ENCODE results near the gene AP3D1. TPM values are rescaled to one million over a fixed set of nuclear protein-coding genes. Genes with fewer than 3 reads are reported as not detected.

AP3D1 gene
- total and polyA plus RNA-seq, 2 donors (not counting 3 experiments of a cell fraction or from before 2014, with no cell fraction given) = 130 to 137 TPM

DNA sequence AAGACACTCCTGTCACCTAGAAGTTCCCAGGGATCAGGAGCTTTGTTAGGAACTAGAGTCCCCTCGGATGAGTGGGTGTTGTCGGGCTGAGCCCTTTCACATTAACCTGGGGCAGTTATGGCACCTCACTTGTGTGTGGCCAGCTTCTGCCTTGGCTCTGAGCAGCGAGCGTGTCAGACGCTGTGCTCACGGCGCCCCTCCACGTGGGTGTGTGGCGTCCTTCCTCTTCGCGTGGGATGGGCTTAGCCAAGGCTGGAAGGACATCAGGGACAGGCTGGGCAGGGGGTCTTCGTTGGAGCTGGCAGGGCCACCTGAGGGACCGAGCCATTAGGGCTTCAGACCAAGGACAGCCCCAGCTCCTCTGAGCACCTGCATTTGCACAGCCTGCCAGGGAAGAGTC lies 35.8 kb upstream of the AP3D1 start:
- Histone ChIP-seq H3K79me2 (ENCODE audit: control insufficient read depth, insufficient read depth, low read length) (peaks cover 39% of the 10 kb centered on the region), H3K27ac (ENCODE audit: insufficient read depth, low read depth, low read length) (no peak overlapping the region), H4K20me1 (replicated peaks; ENCODE audit: control insufficient read depth, extremely low read depth, insufficient read depth, low read length) (no peaks in the 10 kb centered on the region), H3K27me3 (ENCODE audit: control insufficient read depth in 2 of 2, insufficient read depth in 2 of 2, low read length in 2 of 2) (no peaks in the 10 kb centered on the region), H3K9me3 (replicated peaks; ENCODE audit: control insufficient read depth, insufficient read depth, low read length) (no peaks in the 10 kb centered on the region), H3K4me3 (replicated peaks in 1 of 3; ENCODE audit: insufficient read depth in 1 of 3, low read depth in 1 of 3, low read length in 3 of 3) (no peak overlapping the region), H3K36me3 (ENCODE audit: control insufficient read depth in 2 of 2, extremely low read depth in 1 of 2, insufficient read depth in 2 of 2, low read length in 2 of 2) (peaks cover 9 to 47% of the 10 kb centered on the region in 2 experiments), H3K4me1 (ENCODE audit: control insufficient read depth, extremely low read depth, insufficient read depth, low read length) (peaks cover 10% of the 10 kb centered on the region), H3K9me1 (replicated peaks; ENCODE audit: control insufficient read depth, extremely low read depth, insufficient read depth, low read length) (no peaks in the 10 kb centered on the region), H2AFZ (ENCODE audit: low read depth, low read length) (no peak overlapping the region), H3K9ac (replicated peaks; ENCODE audit: extremely low read depth, insufficient read depth, low read length) (no peak overlapping the region), H3K4me2 (ENCODE audit: insufficient read depth, low read length) (no peak overlapping the region)
- intact Hi-C loops (cut with micrococcal nuclease) (no loop called here), dilution Hi-C loops (cut with MboI; ENCODE audit: extremely low pct_ligation_motif_present, low sequenced_read_pairs) (no loop called here)
- ChIA-PET CTCF (interaction anchor here (1.0 to 1.2 kb wide), 2 partner anchors 14 to 31 kb away, joined by 3 to 5 read pairs; no protein-coding TSS in a partner anchor), POLR2A (no interaction called here)
- no peak for TF ChIP-seq FOS (IDR thresholded peaks at IDR 0.05; ENCODE audit: borderline replicate concordance, insufficient read depth, low read length)
- TF ChIP-seq JUN (IDR thresholded peaks at IDR 0.05; ENCODE audit: borderline replicate concordance, insufficient read depth, insufficient read length, low read depth) = no peak
- no peak for TF ChIP-seq MYC (IDR thresholded peaks at IDR 0.05; ENCODE audit: low read depth, low read length)
- TF ChIP-seq EZH2 (IDR thresholded peaks at IDR 0.05; ENCODE audit: borderline replicate concordance, low read depth, low read length, severe bottlenecking) = no peak
- TF ChIP-seq, protein P1, sequence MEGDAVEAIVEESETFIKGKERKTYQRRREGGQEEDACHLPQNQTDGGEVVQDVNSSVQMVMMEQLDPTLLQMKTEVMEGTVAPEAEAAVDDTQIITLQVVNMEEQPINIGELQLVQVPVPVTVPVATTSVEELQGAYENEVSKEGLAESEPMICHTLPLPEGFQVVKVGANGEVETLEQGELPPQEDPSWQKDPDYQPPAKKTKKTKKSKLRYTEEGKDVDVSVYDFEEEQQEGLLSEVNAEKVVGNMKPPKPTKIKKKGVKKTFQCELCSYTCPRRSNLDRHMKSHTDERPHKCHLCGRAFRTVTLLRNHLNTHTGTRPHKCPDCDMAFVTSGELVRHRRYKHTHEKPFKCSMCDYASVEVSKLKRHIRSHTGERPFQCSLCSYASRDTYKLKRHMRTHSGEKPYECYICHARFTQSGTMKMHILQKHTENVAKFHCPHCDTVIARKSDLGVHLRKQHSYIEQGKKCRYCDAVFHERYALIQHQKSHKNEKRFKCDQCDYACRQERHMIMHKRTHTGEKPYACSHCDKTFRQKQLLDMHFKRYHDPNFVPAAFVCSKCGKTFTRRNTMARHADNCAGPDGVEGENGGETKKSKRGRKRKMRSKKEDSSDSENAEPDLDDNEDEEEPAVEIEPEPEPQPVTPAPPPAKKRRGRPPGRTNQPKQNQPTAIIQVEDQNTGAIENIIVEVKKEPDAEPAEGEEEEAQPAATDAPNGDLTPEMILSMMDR (IDR thresholded peaks at IDR 0.05; ENCODE audit: extremely low read depth in 1 of 2, insufficient read depth in 1 of 2, low read depth in 1 of 2, low read length in 2 of 2) = no peak
- TF ChIP-seq, protein P2, sequence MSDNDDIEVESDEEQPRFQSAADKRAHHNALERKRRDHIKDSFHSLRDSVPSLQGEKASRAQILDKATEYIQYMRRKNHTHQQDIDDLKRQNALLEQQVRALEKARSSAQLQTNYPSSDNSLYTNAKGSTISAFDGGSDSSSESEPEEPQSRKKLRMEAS (IDR thresholded peaks at IDR 0.05; ENCODE audit: insufficient read depth, insufficient read length) = no peak
- no peak for TF ChIP-seq POLR2A (IDR thresholded peaks at IDR 0.05; ENCODE audit: low read depth, low read length)
- FAIRE-seq (no peak), DNase-seq (ENCODE audit: low read depth, low spot score) (no peak)
- BruUV-seq (replicated peaks) = no TSS peak

Measured in endothelial cell of umbilical vein (primary cell).